Central memory CD4-positive, alpha-beta T cell (primary cell): ENCODE data around the gene DECR2.
"Not testable (repeated sequence)": the region's sequence is repeated elsewhere in the genome, so short reads cannot be mapped to it uniquely, and the experiment has no call there.

ENCODE experiments used
- DNase-seq: peaks from one replicate; pipeline ENCODE4 v3.0.0; 2022

Gene DECR2

DNA sequence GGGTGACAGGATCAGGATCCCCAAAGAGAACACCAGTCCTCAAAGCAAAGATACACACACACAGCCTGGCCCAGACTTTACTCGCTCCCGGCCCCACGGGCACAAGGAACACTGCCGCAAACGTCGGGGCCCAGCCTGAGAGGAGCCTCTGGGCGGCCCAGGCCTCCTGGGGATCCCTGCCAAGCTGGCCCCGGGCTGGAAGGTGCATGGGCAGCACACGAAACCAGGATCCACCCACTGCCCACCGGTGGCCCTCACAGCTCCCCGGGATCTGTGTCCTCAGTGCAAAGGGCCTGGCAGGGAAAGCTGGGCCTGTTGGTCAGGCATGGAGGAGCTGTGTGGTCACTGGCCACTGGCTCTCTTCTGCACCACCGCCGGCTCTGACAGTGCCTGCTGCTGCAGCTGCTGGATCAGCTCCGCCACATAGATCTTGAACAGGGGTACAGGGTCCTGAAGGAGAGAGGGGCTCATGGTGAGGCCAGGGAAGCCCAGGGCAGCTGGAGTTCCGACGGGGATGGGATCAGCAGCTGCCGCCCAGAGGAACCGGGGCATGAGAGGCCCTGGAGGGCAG lies 34.3 kb upstream of the DECR2 start:
- DNase-seq = no peak

DNA sequence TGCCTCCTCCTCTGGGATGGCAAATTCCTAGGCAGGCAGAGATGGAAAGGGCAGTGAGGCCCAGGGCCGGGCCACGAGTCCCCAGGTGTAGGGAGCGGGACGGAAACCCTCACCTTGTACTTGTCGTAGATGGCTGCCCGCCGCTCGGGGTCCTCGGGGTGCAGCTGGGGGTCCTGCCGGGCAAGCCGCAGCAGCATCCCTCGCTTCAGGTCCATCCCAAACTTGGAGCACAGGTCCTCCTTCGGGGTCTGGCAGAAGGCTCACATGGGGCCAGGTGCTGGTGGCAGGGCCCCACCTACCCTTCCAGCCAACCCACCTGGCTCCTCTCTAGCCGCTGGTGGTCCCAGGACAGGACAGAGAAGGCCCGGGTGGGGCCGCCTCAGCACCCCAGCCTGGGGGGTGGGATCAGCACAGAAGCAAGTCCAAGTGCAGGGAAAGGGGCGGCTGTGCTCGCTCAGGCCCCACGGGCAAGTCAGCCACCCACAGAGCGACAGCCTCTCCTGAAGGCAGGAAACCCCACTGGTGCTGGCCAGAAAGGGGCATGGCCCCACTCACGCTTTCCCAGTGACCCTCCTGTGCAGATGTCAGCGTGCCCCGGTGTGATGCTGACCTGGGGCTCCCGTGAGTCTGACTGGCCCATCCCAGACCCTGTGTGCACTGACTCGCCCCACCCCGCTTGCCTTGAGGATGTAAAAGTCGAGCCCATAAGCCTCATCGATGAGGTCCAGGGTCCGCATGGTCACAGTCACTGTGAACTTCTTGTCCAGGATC lies 33.1 kb upstream of the DECR2 start:
- no peak for DNase-seq

DNA sequence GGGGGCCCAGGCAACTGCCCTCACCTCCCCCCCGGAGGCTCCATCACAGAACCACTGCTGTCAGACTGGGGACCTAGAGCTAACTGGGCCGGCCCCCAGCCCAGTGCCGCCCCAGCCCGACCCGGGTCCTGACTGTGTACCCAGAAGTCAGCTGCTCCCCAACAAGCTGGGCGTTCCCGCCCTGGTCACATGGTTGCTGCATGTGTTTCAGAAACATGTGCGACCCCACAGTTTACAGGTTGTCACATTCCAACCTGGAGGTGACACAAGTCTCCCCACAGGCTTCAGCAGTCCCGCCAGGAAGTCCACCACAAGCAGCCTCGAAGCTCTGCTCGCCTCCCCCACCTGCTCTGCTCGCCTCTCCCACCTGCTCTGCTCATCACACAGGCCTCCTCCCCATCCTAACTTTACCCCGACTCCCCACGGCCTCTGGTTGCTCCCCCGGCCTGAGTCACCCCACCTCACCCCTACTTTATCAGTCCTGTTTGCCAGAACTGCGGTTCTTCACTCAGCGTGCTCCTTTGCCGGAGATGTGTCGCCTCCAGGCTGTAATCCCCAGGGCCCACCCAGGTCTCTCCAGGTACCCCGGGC lies 32.3 kb upstream of the DECR2 start:
- no peak for DNase-seq

DNA sequence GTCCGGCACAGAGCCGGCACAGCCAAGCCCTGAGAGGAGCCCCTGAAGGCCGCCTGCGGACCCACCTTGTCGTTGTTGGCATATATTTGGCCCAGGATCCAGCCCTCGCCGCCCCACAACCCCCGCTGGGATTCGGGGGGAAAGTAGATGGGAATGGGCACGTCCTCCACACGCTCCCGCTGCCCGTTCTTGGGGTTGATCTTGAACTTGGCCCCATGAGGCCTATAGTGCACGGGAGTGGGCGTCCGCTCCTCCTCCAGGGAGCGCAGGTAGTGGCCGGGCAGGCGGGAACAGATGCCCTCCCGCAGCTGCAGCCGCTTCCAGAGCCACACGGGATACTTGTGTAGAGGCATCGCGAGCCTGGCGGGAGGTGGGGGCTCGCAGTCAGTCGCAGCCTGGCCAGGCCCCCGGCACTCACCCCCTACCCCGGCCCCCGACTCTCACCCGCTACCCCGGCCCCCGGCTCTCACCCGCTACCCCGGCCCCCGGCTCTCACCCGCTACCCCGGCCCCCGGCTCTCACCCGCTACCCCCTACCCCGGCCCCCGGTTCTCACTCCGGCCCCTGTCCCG lies 31.7 kb upstream of the DECR2 start:
- no peak for DNase-seq

DNA sequence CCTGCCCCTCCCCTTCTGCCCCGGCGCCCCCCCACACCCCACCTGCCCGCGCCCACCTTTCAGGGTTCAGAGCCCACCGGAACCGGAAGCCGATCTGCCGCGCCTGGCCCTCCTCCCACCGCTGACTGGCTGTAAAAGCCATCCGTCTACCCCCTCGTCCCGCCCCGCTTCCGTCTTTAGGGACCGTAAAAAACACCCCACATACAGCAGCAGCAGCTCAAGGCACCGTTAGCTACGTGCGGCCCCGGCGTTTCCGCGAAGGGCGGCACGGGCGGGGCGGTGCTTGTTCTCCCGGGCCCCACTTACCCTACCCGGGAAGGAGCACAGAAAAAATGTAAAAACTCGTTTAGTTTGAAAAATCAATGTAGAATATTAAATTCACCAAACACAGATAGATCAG lies 31.2 kb upstream of the DECR2 start, which contains the start of gene MRPL28:
Gene MRPL28, minus strand, starts transcription at position 96 of the 400 bp plus-strand sequence. CDS start 320 bp downstream, outside the sequence.
- peak; percentile 87 for DNase-seq

DNA sequence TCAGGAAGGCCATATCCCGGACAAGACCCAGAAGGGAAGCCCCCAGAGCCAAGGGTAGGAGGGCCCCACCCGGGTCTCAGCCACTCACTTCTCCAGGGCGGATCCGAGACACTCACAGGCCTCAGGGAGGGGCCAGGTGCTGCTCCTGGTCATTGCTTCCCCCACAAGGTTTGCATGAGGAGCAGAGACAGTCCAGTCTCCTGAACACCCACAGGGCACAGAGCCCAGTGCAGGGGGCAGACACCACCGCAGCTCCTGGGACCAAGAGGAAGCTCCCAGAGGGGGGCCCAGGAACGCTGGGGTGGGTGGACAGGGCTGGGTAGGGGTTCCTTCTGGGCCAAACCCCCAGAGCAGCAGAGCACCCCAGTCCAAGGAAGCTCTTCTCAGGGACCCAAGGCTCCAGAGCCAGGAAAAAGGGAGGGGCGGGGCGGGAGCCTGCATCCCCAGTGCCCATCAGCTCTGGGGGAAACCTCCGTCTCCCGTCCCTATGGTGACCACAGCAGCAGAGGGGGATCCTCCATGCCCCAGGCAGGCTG lies 30.6 kb upstream of the DECR2 start:
- DNase-seq = no peak

DNA sequence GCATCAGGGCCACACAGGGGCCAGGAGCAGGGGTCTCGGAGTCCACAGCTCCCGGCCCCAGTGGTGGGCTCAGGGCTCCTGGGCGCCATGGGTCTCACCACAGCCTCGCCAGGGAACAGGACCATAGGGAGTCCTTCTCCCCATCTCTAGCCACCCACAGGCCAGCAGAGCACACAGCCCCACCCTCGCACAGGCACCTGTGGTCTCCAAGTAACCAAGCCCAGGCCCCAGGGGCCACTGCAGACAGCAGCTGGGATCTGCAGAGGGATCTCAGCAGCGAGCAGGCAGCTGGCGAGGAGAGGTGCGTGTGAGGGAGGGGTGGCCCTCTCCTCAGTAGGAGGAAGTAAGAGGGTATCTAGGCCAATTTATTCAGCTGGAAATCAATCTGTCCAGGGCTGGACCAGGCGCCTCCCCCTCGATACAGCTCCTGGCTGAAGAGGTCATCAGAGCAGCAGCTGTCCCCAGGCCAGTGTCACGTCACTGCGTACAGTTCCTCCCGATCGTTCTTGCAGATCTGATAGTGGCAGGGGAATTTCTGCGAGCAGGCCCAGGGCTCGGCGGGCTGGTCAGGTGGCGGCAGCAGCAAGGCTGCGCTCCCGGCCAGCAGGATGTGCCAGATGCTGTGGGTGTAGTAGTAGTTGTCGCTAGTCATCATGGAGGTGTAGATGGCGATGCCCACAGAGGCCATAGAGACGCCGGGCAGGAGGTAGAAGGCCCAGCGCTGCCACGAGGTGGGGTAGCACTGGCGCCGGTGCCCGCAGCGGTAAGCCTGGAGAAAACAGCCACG lies 30.0 kb upstream of the DECR2 start:
- DNase-seq = no peak

DNA sequence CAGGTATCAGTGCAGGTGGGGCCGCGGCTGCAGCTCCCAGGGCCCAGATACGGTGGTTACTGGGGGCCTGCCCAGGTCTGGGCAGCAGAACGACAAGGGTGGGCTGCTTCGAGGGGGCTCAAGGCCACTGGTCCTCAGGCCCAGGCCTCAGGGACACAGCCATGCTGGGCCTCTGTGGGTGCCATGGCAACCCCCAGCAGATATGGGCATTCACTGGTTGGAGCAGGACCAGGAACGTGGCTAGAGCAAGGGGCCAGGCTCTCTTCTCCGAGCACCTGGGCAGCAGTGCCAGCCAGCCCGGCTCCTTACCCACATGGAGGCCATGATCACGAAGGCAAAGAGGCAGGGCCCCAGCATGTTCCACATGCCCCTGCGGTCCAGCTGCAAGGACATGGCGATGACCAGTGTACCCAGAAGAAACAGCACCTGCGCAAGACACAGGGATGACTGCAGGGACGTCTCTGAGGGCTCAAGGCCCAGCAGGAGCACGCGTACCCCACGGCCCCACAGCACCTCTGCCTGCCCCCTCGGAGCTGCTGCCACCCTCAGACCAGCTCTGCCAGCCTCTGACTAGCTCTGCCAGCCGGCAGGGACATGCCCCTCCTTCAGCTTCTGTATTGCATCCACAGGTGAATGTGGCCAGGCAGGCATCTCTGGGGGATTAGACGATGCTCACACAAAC lies 29.2 kb upstream of the DECR2 start:
- DNase-seq = no peak

DNA sequence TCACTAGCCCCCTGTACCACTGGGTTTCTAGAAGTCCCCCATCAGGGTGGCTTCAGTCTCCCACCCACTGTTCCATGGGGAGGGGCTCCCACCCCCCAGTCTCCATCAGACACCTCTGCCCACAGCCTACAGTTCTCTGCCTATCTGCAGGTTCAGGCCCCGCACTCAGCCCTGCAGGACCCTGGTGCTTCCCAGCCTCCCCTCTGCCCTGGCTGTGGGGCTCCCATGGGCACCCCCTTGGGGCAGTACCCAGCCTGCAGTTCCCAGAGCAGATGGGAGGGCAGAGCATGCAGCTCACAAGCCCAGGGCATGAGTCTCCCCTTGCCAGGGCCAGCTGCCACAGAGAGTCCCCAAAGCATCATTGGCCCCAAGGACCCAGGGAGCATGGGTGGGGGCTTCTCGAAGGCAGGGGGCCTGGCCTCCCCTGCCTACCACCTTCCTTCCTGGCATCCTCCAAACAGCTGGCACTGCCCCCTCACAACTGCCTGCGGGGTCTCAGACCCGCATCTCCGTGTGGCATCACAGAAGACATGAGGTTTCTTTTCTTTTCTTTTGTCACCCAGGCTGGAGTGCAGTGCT lies 28.6 kb upstream of the DECR2 start:
- DNase-seq = no peak

DNA sequence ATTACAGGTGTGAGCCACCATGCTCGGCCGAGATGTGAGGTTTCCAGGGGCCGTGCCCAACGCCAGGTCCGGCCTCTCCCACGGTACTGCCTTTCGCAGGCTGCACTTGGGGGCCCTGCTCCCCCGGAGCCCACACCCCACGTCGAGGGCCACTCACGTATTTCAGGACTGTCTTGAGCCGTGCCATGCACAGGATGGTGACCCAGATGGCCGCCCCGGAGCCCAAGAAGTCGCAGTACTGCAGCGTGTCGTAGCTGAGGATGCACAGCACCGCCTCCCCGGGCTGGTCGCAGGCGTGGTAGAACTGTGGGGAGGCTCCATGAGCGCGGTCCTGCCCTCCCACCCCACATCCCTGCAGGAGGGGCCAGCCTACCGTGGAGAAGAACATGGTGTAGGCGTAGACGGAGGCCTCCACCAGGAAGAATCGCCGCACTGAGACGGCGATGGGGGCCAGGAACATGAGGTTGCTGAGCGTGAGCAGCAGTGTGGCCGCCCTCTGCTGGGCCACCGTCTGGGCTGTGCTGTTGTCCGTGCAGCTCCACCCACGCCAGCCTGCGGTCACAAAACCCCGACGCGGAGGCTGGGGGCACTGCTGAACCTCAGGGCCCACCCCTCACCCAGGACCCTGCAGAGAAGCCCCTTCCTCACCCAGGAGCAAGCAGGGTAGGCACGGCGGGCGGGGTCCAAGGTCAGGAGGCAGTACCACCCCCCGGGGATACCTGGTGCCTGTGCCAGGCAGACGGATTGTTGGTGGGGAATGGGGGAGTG lies 27.7 kb upstream of the DECR2 start:
- no peak for DNase-seq

DNA sequence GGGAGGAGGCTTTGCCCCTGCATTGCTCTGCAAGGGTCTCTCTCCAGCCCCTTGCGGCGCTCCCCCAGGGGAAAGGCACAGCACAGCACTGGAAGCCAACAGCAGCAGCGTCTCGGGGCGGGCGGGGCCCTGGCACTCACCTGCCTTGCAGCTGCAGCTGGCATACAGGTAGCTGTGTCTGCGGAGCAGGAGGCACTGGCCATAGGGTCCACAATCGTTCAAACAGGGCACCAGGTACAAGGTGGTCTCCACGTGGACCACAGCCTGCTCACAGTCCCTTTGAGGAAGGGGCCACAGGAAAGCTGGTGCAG lies 27.1 kb upstream of the DECR2 start:
- DNase-seq = no peak

DNA sequence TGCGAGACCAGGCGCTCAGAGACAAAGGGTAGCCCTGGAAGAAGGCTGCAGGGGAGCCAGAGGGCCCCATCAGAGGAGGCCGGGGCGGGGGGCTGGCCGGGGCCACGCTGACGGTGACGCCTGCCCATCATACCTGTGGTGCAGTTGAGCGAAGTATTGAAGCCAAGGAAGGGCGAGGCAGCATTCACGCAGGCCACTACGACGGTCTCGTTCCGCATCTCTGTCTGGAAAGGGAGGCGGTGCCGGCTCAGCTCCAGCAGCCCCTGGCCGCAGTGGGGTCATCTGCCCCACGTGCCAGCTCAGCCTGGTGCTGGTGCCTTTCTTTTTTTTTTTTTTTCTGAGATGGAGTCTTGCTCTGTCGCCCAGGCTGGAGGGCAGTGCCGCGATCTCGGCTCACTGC lies 26.5 kb upstream of the DECR2 start:
- DNase-seq = no peak

DNA sequence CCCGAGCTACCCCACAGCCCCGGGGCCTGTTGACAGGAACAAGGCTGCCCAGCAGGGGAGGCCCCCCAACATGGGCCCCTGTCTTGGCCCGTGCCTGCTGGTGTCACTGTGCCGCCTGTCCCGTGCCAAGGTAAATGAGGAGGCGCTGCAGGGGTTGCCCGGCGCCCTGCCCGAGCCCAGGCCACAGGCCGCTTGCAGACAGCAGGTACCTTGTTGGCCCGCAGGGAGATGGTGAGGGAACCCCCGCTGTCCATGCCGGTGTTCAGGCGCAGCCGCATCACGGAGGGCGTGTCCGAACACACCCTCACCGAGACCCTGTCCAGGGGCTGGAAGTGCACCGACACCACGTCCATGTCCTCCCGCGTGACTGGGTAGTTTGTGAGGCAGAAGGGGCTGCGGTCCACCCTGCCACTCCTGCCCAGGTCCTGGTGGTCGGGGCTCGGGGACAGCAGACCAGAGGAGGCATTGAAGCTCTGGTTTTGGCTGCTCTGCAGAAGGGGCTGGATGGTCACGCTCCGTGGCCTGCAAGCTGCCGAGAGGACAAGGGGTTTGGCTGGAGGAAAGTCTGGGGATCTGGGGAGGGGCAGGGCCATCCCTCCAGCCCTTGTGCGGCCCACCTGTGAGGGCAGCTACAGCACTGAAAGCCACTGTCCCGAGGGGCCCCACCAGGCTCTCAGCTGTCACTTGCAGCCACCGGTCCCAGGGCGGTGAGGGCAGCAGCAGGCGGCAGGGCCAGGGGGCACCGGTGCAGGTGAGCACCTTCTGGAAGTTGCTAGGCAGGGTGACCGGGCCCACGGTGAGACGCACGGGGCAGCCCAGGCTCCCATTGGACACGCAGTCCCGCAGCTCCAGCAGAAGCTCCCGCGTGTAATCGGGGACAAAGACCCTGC lies 25.5 kb upstream of the DECR2 start:
- no peak for DNase-seq

DNA sequence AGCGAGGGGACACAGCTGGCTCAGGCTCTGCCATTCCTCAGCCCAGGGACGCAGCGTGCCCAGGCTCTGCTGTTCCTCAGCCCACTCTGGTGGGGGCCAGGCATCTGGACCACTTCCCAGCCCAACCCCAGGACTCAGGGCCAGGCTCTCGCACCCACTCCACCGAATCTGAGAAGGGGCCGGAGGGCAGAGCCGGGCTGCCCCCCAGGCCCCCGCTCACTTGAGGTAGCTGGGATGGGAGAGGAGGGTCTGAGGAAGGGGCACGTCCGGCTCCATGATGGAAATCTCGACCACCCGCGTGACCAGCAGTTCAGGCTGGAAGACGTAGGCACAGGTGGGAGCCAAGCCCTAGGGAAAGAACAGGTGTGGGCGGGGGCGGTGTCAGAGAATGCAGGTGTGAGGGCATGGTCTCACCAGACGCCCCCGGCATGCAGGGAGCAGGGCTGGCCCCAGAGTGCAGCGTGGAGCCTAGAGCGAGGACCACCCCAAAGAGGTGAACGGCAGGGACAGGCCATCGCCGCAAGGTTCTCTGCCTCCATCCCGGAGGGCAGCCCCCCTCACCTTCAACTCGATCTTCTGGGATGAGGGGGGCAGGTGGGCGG lies 24.8 kb upstream of the DECR2 start:
- no peak for DNase-seq

DNA sequence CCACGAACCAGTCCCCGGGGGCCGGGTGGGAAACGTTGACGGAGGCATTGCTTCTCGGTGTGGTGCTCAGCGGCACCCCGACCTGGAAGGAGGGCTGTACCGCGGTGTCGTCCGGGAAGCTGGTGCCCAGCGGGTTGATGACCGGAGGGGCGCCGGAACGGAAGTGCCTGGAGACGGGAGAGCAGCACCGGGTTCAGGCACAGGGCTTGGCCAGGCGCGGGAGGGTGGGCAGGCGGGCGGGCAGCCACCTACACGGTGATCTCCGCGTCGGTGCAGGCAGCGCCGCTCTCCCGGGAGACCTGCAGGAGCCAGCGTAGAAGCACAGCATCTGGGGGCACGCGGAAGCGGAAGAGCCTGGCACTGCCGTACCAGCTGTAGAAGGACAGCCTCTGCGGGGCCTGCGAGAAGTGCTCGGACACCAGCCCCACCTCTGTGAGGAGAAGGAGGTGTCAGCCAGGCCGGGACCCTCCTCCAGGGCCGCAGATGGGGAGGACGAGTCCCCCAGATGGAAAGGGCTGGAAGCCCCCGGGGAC lies 24.2 kb upstream of the DECR2 start:
- DNase-seq = no peak

DNA sequence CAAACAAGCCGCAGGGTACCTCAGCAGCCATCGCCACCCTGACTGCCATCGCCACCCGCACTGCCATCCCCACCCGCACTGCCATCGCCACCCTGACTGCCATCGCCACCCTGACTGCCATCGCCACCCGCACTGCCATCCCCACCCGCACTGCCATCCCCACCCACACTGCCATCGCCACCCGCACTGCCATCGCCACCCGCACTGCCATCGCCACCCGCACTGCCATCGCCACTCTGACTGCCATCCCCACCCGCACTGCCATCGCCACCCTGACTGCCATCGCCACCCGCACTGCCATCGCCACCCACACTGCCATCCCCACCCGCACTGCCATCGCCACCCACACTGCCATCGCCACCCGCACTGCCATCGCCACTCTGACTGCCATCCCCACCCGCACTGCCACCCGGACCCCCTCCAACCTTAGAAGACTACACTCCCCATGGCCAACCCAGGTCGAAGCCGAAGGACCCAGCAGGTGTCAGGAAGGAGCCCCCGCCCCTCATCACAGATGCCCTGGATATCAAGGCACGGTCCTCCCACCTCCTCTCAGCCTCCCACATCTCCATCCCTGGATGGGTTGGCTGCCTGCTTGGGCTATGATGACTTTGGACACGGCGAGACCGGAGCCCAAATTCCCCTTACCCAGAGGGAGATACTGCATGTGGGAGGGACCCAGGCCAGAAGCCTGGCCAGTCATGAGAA lies 23.4 kb upstream of the DECR2 start:
- not testable (repeated sequence) for DNase-seq

DNA sequence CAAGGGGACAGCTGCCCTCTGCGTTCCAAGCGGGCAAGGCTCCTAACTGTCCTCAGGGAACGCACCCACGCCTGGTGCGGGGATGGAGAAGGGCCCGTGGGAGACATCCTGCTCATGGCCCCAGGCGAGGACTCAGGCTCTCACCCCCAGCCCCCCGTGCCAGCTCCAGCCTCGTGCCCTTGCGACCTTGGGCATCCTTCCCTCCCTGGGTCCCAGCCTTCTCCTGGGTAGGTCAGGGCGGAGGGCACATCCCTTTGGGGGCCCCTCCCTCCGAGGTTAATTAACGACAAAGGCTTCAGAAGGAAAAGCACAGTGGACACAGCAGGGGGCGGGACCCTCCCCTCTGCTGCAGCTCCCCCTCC lies 22.9 kb upstream of the DECR2 start:
- no peak for DNase-seq

DNA sequence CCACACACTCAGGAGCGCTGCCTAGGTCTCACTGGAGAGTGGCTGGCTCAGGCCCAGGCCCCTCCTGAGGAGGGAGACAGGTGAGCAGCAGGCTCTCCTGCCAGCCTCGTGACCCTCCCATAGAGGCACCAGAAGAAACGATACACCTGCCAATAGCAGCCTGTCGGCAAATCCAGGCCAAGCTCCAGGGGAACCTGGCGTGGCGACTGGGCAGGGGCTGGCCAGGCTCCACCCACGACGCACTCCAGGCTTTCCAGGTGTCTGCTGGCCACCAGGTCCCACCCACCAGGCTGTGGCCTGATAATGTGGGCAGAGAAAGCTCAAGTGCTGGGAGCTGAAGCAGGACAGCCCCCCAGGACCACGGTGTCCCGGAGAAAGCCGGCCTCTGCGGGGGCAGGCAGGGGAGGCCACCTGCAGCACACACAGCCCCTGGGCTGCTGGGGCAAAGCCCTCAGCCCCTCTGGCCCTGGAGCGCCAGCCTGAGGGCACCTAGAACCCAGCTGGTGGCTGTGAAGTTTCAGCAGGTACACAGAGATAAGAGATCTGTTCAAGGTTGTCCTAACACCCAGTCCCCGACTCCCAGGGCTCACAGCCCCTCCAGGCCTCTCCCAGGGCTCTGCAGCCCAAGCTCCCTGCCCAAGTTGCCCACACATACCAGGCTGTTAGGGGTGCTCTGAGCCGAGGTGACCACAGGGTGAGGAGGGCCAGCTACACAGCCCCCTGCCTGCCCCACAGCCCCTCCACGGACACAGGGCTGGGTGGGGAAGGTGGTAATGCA lies 22.3 kb upstream of the DECR2 start:
- no peak for DNase-seq
